OCI-LY3 (cell line): Measurements from ENCODE around the gene FAM219A.

Experiments used
- CTCF ChIP-seq: fragments of 200-600, 300-600 bp; sonication (generic); IDR thresholded peaks from 2 replicates; pipeline ENCODE4 v1.5.1; 2014; ENCODE audit warnings: antibody characterized with exemption, low read length, low read depth
- EZH2phosphoT487 ChIP-seq: fragments of 200-600 bp; shearing (Covaris generic); IDR thresholded peaks from 2 replicates; pipeline ENCODE4 v1.6.1; 2018; ENCODE audit warnings: antibody characterized with exemption, mixed run types, low read depth

GRCh38 chr9:34502471-34502870 lies 44.1 kb upstream of the FAM219A start:
- TF ChIP-seq CTCF (no peak), EZH2phosphoT487 (no peak)
